GM12878 (cell line): ENCODE data around the gene UNC93B1.

Source experiments
- ATF2 ChIP-seq: IDR thresholded peaks from 2 replicates; pipeline ENCODE4 v1.6.1; 2012; ENCODE audit warnings: low read length, inconsistent platforms
- CREB1 ChIP-seq: IDR thresholded peaks from 2 replicates; pipeline ENCODE4 v1.6.1; 2012; ENCODE audit warnings: low read depth, mild to moderate bottlenecking, inconsistent platforms
- CTCF ChIP-seq, 3 experiments: IDR thresholded peaks in 2 of 3; conservative IDR thresholded peaks in 1 of 3; 2 replicates each; pipeline ENCODE4 v1.5.1; 2011; ENCODE audit warnings: low read depth in 3 of 3, low read length in 3 of 3, mild to moderate bottlenecking in 3 of 3, control low read depth in 2 of 3, moderate library complexity in 2 of 3, inconsistent platforms in 1 of 3, mixed read lengths in 1 of 3; ENCODE audit not compliant: control insufficient read depth in 2 of 3, insufficient read depth in 1 of 3; ENCODE audit errors: extremely low read depth in 1 of 3
- EZH2 ChIP-seq: IDR thresholded peaks from 2 replicates; pipeline ENCODE4 v1.6.1; 2012; ENCODE audit warnings: low read depth, mild to moderate bottlenecking, control low read depth, inconsistent platforms, low read length, borderline replicate concordance; ENCODE audit not compliant: control insufficient read depth
- GABPA ChIP-seq: IDR thresholded peaks from 2 replicates; pipeline ENCODE4 v1.6.1; 2014; ENCODE audit warnings: antibody characterized with exemption, low read depth, mild to moderate bottlenecking, inconsistent platforms
- NR2C1 ChIP-seq: fragments of 450-650 bp; IDR thresholded peaks from 2 replicates; pipeline ENCODE4 v1.6.1; 2017; ENCODE audit warnings: antibody characterized with exemption, mild to moderate bottlenecking, moderate library complexity
- PBX3 ChIP-seq: IDR thresholded peaks from 2 replicates; pipeline ENCODE4 v1.6.1; 2011; ENCODE audit warnings: mild to moderate bottlenecking, low read depth, low read length, moderate library complexity; ENCODE audit not compliant: insufficient replicate concordance
- PKNOX1 ChIP-seq: fragments of 450-650 bp; IDR thresholded peaks from 2 replicates; pipeline ENCODE4 v1.6.1; 2016; ENCODE audit warnings: mild to moderate bottlenecking
- POLR2A ChIP-seq: IDR thresholded peaks from 2 replicates; pipeline ENCODE4 v1.6.1; 2011; ENCODE audit warnings: low read depth, mild to moderate bottlenecking, low read length
- POLR2AphosphoS5 ChIP-seq: IDR thresholded peaks from 2 replicates; pipeline ENCODE4 v1.6.1; 2011; ENCODE audit warnings: mild to moderate bottlenecking, low read length, inconsistent platforms
- SRF ChIP-seq, 2 experiments: IDR thresholded peaks; 2 replicates each; pipeline ENCODE4 v1.6.1; 2011; ENCODE audit warnings: low read depth in 2 of 2, low read length in 2 of 2, mild to moderate bottlenecking in 1 of 2, moderate library complexity in 1 of 2
- TBL1XR1 ChIP-seq: IDR thresholded peaks from 2 replicates; pipeline ENCODE4 v1.6.1; 2012; ENCODE audit warnings: low read depth, low read length, improper control_type of control experiment
- TCF3 ChIP-seq: IDR thresholded peaks from 2 replicates; pipeline ENCODE4 v1.6.1; 2012; ENCODE audit warnings: low read depth, mild to moderate bottlenecking, low read length, borderline replicate concordance; ENCODE audit not compliant: insufficient read depth
- TCF7 ChIP-seq: IDR thresholded peaks from 2 replicates; pipeline ENCODE4 v1.6.1; 2014; ENCODE audit warnings: antibody characterized with exemption, borderline replicate concordance

- no peak for TF ChIP-seq POLR2A
- no peak for TF ChIP-seq PKNOX1
- no peak for TF ChIP-seq TCF3
- TF ChIP-seq CTCF (IDR thresholded peaks at IDR 0.05 in 2 of 3, conservative IDR thresholded peaks at IDR 0.05 in 1 of 3; ENCODE audit: control insufficient read depth in 2 of 3, extremely low read depth in 1 of 3, insufficient read depth in 1 of 3, low read depth in 3 of 3, low read length in 3 of 3): no peak
- TF ChIP-seq NR2C1: no peak
- TF ChIP-seq SRF (IDR thresholded peaks at IDR 0.05; ENCODE audit: low read depth in 2 of 2, low read length in 2 of 2): no peak
- no peak for TF ChIP-seq CREB1
- no peak for TF ChIP-seq TBL1XR1
- no peak for TF ChIP-seq POLR2AphosphoS5
- TF ChIP-seq PBX3: no peak
- no peak for TF ChIP-seq GABPA
- no peak for TF ChIP-seq EZH2
- no peak for TF ChIP-seq ATF2
- no peak for TF ChIP-seq TCF7
Measured at GRCh38 chr11:68026391-68027105, 22.7 kb upstream of the UNC93B1 start.
